ENCODE measurements around the gene CNGA2. TPM values are rescaled to one million over a fixed set of nuclear protein-coding genes. Genes with fewer than 3 reads are reported as not detected.

The CNGA2 gene
- total and polyA plus RNA-seq, 12 donors = not detected

- 93 to 99% methylated on average over 3 to 4 of the region's 4 CpGs for WGBS, 2 donors
- H3K9me3 ChIP-seq = no peaks in the 10 kb centered on the region
- H3K4me3 ChIP-seq = no peak overlapping the region
- intact Hi-C loops (cut with DNase I) = loop anchor here in 1 of 10 donors (5.0 kb wide), 1 partner anchor 946 kb away; no protein-coding TSS in a partner anchor
- no peaks in the 10 kb centered on the region for H3K36me3 ChIP-seq
- no peak overlapping the region for H3K27ac ChIP-seq
- TF ChIP-seq CTCF (IDR thresholded peaks at IDR 0.05) = no peak
- peaks cover 0 to 17% (median 7%) of the 10 kb centered on the region in 9 donors for H3K4me1 ChIP-seq
- peaks cover 0 to 14% (median 0%) of the 10 kb centered on the region in 7 donors for H3K27me3 ChIP-seq
- ATAC-seq (no peak), DNase-seq (no peak)
Measured at GRCh38 chrX:151701071-151701470, 33.5 kb upstream of the CNGA2 start.

GRCh38 chrX:151701531-151701930 is 33.0 kb upstream of the CNGA2 start:
- ATAC-seq (no peak), DNase-seq (no peak)
- no peak overlapping the region for H3K27ac ChIP-seq
- no peaks in the 10 kb centered on the region for H3K9me3 ChIP-seq
- H3K27me3 ChIP-seq = peaks cover 0 to 9% (median 0%) of the 10 kb centered on the region in 7 donors
- WGBS, 2 donors = 89 to 93% methylated on average over 7 of the region's 7 CpGs
- no peaks in the 10 kb centered on the region for H3K36me3 ChIP-seq
- intact Hi-C loops (cut with DNase I) = loop anchor here in 1 of 10 donors (5.0 kb wide), 1 partner anchor 946 kb away; no protein-coding TSS in a partner anchor
- TF ChIP-seq CTCF (IDR thresholded peaks at IDR 0.05) = no peak
- no peak overlapping the region for H3K4me3 ChIP-seq
- H3K4me1 ChIP-seq = peaks cover 0 to 17% (median 7%) of the 10 kb centered on the region in 9 donors

GRCh38 chrX:151702026-151702714 is 32.4 kb upstream of the CNGA2 start:
- WGBS, 2 donors = 83 to 92% methylated on average over 9 of the region's 9 CpGs
- TF ChIP-seq CTCF (IDR thresholded peaks at IDR 0.05) = no peak
- H3K4me1 ChIP-seq = peaks cover 0 to 17% (median 7%) of the 10 kb centered on the region in 9 donors
- peaks cover 0 to 14% (median 0%) of the 10 kb centered on the region in 7 donors for H3K27me3 ChIP-seq
- H3K9me3 ChIP-seq = no peaks in the 10 kb centered on the region
- peak overlapping the region in 5 of 10 donors; percentile 58 to 73 (median 65) for H3K27ac ChIP-seq
- no peak for ATAC-seq
- DNase-seq = no peak
- no peak overlapping the region for H3K4me3 ChIP-seq
- H3K36me3 ChIP-seq = no peaks in the 10 kb centered on the region
- intact Hi-C loops (cut with DNase I) = loop anchor here in 1 of 10 donors (5.0 kb wide), 1 partner anchor 945 kb away; no protein-coding TSS in a partner anchor

- Histone ChIP-seq H3K9me3 (no peaks in the 10 kb centered on the region), H3K4me1 (peaks cover 0 to 17% (median 7%) of the 10 kb centered on the region in 9 donors), H3K4me3 (no peak overlapping the region), H3K36me3 (no peaks in the 10 kb centered on the region), H3K27ac (peak overlapping the region in 6 of 10 donors; percentile 58 to 73 (median 64)), H3K27me3 (peaks cover 0 to 15% (median 0%) of the 10 kb centered on the region in 7 donors)
- no peak for TF ChIP-seq CTCF (IDR thresholded peaks at IDR 0.05)
- DNase-seq = no peak
- WGBS, 2 donors = 51 to 54% methylated on average over 6 to 7 of the region's 7 CpGs
- peak in 6 of 8 donors; percentile 8 to 35 (median 29) for ATAC-seq
- intact Hi-C loops (cut with DNase I) = loop anchor here in 1 of 10 donors (5.0 kb wide), 1 partner anchor 944 kb away; no protein-coding TSS in a partner anchor
Measured at GRCh38 chrX:151702741-151703340, 31.7 kb upstream of the CNGA2 start.

Data from heart right ventricle (tissue), 16 donors.